HCT116 (cell line): ENCODE measurements around the gene HDHD5.

Experiments
- EZH2 ChIP-seq: fragments of 200-600 bp; sonication (generic); IDR thresholded peaks from 2 replicates; pipeline ENCODE4 v1.6.1; 2017; ENCODE audit warnings: antibody characterized with exemption, mixed run types
- POLR2A ChIP-seq: IDR thresholded peaks from 2 replicates; pipeline ENCODE4 v1.7.0; 2011; ENCODE audit warnings: borderline replicate concordance; ENCODE audit not compliant: insufficient read depth, insufficient read length; ENCODE audit errors: extremely low read depth
- SRF ChIP-seq: IDR thresholded peaks from 2 replicates; pipeline ENCODE4 v1.6.1; 2012; ENCODE audit warnings: low read depth
- YY1 ChIP-seq: IDR thresholded peaks from 2 replicates; pipeline ENCODE4 v1.6.1; 2011; ENCODE audit warnings: low read length, low read depth, moderate library complexity, mild to moderate bottlenecking; ENCODE audit not compliant: insufficient replicate concordance; ENCODE audit errors: extremely low read depth
- TF ChIP-seq, protein P1 (sequence below), 3 experiments: fragments of 200-600 bp in 1 of 3; sonication (generic) in 1 of 3; IDR thresholded peaks in 2 of 3; conservative IDR thresholded peaks in 1 of 3; 2 replicates each; pipeline ENCODE4 v1.5.1; 2012 to 2017; ENCODE audit warnings: low read depth in 2 of 3, low read length in 2 of 3, antibody characterized with exemption in 1 of 3, borderline replicate concordance in 1 of 3, control low read depth in 1 of 3, mild to moderate bottlenecking in 1 of 3, mixed read lengths in 1 of 3, mixed run types in 1 of 3, moderate library complexity in 1 of 3; ENCODE audit not compliant: insufficient read depth in 1 of 3

DNA sequence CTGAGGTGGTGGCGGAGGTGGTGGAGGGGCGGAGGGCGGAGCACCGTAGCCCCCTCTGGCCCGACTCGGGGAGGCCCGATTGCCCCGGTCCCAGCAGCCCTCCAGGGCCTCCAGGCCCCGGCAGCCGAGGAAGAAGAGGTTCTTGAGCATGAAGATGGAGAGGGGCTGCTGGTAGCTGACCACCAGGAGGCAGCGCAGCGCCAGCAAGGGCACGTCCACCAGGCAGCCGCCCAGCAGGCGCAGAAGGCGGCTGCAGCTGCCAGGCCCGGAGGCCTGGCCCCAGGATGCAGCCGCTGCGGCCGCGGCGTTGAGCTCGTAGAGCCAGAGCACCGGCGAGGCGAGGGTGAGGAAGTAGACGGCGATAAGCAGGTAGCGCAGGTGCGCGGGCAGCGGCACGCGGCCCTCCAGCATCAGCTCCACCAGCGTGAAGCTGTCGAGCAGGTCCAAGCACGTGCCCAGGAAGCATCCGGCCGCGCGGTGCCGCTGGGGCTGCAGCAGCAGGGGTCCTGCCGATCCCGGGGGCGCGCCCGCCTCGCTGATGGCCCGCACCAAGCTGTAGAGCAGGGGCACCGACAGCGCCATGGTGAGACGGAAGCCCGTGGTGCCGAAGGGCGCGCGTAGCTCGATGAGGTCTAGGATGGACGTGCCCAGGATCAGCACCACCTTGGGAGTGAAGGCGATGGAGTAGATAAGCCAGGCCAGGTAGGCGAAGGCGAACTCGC is 39.4 kb downstream of the HDHD5 start:
- TF ChIP-seq EZH2 = no peak
- TF ChIP-seq, protein P1, sequence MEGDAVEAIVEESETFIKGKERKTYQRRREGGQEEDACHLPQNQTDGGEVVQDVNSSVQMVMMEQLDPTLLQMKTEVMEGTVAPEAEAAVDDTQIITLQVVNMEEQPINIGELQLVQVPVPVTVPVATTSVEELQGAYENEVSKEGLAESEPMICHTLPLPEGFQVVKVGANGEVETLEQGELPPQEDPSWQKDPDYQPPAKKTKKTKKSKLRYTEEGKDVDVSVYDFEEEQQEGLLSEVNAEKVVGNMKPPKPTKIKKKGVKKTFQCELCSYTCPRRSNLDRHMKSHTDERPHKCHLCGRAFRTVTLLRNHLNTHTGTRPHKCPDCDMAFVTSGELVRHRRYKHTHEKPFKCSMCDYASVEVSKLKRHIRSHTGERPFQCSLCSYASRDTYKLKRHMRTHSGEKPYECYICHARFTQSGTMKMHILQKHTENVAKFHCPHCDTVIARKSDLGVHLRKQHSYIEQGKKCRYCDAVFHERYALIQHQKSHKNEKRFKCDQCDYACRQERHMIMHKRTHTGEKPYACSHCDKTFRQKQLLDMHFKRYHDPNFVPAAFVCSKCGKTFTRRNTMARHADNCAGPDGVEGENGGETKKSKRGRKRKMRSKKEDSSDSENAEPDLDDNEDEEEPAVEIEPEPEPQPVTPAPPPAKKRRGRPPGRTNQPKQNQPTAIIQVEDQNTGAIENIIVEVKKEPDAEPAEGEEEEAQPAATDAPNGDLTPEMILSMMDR (IDR thresholded peaks at IDR 0.05 in 2 of 3, conservative IDR thresholded peaks at IDR 0.05 in 1 of 3; ENCODE audit: borderline replicate concordance in 1 of 3, insufficient read depth in 1 of 3, low read depth in 2 of 3, low read length in 2 of 3) = peak in 2 of 3 experiments; percentile 30 to 41; a peak in 4 of 6 replicates
- TF ChIP-seq SRF = no peak
- TF ChIP-seq YY1 = no peak
- no peak for TF ChIP-seq POLR2A
